DND-41 (cell line): ENCODE measurements around the gene RSPO3.

Source experiments
- CTCF ChIP-seq: IDR thresholded peaks from 2 replicates; pipeline ENCODE4 v1.5.1; 2012; ENCODE audit warnings: borderline replicate concordance, low read length, moderate library complexity, mild to moderate bottlenecking; ENCODE audit not compliant: poor library complexity, severe bottlenecking; ENCODE audit errors: extremely low read depth
- EZH2 ChIP-seq: IDR thresholded peaks from 3 replicates; pipeline ENCODE4 v1.6.1; 2012; ENCODE audit warnings: borderline replicate concordance, low read depth, mild to moderate bottlenecking, moderate library complexity, low read length, inconsistent platforms; ENCODE audit not compliant: severe bottlenecking

- TF ChIP-seq CTCF (no peak), EZH2 (no peak)
Measured at GRCh38 chr6:127102299-127102698, 16.2 kb upstream of the RSPO3 start.
